Right renal pelvis (tissue), 4 donors: Measurements from ENCODE around the gene LAMTOR1. TPM values are rescaled to one million over a fixed set of nuclear protein-coding genes. Genes with fewer than 3 reads are reported as not detected.

Experiments
- DNase-seq, 4 donors: peaks; one replicate each; pipeline ENCODE4 v3.0.0-alpha.2; 2013; ENCODE audit warnings: low read depth in 4 of 4, low spot score in 3 of 4, missing footprints in 1 of 4
- polyA plus RNA-seq, 4 donors: library from polyadenylated mRNA; unstranded; fragments of 120-200 nt; gene quantifications; one replicate each; pipeline ENCODE4 v1.2.1, GENCODE V29; 2013; ENCODE audit not compliant: insufficient read length in 4 of 4

The LAMTOR1 gene
- polyA plus RNA-seq, 4 donors: 111 to 121 (median 114) TPM

DNA sequence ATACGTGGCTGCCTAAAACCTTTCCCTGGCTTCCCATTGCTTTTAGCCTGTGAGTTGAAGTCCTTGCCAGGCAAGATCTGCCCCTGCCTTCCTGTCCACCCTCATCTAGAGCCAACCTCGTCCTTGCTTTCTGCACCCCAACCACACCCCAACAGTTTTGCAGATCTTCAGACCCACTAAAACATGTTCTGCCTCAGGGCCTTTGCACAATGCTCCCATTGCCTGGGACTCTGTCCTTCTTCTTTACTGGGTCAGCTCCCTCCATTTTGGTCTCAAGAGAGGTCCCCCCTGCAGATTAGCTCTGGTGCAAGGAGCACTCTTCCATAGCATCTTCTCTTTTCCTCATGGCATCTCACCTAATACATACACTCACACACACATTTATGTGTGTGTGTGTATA lies 17.8 kb upstream of the LAMTOR1 start:
- DNase-seq: no peak

DNA sequence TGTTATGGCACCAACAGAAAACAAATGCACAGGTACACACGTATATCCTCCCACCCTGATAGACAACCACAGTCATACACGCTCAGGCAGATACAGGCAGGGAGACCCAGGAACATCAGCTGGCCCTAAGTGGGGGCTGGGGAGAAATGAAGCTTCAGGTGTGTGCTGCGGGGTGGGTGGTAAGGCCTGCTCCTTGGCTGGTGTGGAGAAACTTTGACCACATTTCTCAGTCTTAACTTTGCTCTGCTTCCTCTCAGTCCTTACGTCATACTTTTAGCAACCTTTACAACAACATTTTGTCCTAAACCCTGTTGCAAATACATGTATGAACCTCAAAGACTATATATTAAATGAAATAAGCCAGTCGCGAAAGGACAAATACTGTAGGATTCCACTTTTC lies 16.1 kb upstream of the LAMTOR1 start:
- DNase-seq: no peak

- no peak for DNase-seq
Observed at GRCh38 chr11:72116019-72116755, 13.1 kb upstream of the LAMTOR1 start.

DNA sequence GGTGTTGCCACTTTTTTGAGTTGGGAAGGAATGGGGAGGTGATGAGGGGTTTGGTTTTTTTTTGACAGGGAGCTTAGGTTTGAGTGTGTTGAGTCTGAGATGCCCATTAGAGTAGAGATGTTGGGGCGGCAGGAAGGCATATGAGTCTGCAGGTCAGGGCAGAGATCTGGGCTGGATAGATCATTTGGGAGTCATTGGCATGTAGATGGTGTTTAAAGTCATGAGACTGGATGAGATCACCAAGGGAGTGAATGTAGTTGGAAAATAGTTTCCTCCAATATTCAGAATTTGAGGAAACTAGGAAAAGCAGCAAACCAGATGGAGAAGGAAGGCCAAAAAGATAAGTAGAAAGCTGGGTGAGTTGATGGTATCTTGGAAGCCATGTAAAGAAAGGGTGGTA lies 11.5 kb upstream of the LAMTOR1 start:
- DNase-seq: no peak

DNA sequence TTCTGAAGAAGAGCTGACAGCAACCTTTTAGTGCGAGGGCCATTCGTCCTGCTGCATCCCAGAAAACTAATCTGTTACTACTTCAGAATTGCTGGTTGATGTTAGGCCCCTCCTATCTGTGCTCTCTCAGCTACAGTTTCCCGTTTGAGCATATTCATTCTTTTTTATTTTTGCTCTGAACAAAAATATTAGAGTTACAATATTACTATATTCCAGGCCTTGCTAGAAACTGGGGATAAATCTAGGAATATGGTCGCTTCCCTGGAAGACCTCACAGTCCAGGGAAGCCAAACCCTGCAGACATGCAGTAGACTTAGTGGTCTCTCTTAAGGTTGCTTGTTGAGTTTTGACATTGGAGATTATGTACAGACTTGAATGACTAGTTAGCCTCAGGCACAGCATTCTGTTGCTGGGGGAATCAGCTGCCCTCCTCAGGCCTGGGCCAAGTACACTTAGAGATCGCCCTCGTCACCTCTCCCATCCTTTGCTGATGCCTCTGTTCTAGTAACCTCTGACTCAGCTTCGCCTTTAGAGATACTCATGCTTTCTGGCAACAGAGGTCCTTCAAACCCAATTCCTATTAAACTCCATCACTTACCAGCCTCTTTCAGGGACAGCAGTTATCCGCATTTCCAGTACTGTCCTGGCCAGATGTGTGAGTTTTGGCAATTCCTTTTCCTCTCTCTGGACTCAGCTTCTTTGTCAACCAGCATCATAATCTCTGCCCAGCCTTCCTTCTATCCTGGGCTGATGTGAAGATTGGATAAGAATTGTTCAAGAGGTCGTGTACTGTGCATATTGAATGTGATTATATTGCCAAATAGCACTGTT lies 10.1 kb upstream of the LAMTOR1 start:
- DNase-seq: no peak

- peak; percentile 99 to 100 (median 100) for DNase-seq
Observed at GRCh38 chr11:72112143-72112977, 9.3 kb upstream of the LAMTOR1 start, which contains the start of gene ANAPC15. ANAPC15 (minus strand) TSS chr11:72112695; CDS start chr11:72111276, 1,419 bp downstream.

DNA sequence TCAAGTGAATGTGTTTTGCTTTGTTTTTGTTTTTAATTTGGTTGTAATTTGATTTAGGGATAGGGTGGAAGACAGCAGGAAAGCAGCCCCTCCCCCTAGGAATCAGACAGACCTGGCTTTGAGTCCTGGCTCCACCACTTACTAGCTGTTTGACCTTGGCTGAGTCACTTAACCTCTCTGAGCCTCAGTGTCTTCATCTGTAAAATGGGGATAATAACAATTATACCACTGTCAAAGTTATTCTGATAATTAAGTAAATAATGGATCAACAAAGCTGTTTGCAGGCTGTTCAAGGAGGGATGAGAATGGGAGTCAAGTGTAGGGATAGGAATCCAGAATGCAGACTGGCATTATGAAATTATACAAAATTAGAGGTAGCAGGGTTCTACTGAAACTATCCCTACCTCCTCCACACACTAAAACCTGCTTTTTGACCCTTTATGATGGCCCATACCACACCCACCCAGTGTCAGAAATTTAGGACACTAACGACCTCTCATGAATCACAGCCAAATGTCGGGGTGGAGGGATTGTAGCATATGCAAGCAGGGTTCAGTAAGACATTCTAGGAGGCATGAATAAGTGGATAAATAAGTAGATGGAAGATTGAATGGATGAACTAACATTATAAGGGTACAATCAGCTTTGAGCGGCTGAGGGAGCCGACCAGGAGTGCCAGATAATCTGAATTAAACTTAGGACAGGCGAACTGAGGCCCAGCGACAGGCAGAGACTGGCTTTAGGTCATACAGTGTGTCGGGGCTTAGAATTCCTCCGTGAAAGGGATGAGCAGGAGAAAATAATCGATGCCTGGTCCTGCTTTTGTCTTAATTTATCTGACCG lies 8.4 kb upstream of the LAMTOR1 start:
- no peak for DNase-seq

DNA sequence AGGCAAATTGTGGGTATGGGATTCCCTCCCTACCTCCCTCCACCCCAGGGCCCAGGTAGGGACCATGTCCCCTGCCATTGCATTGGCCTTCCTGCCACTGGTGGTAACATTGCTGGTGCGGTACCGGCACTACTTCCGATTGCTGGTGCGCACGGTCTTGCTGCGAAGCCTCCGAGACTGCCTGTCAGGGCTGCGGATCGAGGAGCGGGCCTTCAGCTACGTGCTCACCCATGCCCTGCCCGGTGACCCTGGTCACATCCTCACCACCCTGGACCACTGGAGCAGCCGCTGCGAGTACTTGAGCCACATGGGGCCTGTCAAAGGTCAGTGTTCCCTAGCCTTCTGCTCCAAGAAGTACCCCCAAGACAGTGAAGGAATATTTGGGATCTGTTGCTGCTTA lies 2.8 kb upstream of the LAMTOR1 start, which contains the start of gene TOMT:
Gene TOMT (plus strand): TSS at position 37 of the 400 bp plus-strand sequence. CDS start 28 bp downstream, at position 65.
- no peak for DNase-seq

DNA sequence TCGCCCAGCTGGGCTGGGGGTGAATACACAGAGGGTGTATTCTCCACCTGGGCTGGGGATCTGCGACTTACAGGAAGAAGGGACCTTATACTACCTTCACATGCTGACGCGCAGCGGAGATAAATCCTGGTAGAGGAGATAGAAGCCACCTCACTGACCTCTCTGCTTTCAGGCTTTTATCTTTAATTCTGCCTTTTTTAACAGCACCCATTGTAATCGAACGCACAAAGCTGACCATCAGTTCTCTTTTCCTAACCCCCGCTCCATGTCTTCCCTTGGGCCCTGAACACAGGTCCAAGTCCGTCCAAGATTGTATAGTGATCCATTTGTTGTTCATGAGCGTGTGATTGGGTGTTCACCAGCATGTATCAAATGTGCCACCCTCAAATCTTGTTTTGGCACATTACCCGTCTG lies 664 bp upstream of the LAMTOR1 start:
- no peak for DNase-seq

DNA sequence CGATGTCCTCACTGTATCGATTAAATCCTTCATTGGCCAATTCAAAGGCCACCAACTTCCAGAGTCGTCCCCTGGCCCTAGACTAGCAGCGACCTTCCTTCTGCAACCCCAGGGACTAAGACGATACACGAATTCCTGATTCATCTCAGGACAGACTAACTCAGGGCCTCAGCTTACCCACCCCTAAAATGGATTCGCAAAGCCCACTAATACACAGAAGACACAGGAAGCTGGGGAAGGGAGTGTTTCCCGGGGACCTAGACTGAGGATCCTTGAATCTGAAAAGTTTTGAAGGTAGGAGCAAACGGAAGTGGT lies 509 bp downstream of the LAMTOR1 start:
- DNase-seq: no peak

DNA sequence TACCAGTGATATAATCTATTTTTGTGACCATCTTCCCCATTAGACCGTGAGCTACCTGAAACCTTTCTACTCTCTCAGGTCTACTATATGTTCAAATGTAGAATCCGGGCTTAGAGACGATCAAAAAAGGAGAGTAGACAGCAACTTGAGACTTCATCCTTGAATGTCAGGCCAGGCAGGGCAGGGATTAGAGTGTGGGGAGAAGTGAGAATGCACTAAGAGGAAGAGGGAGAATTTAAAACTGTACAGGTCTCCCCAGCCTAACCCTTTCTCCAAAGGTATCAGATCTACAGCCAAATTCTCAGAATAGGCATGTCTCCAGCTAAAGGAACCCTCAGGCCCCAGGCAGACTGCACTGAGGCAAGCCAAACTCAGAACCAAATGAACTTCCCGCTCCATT lies 935 bp downstream of the LAMTOR1 start:
- DNase-seq: no peak

DNA sequence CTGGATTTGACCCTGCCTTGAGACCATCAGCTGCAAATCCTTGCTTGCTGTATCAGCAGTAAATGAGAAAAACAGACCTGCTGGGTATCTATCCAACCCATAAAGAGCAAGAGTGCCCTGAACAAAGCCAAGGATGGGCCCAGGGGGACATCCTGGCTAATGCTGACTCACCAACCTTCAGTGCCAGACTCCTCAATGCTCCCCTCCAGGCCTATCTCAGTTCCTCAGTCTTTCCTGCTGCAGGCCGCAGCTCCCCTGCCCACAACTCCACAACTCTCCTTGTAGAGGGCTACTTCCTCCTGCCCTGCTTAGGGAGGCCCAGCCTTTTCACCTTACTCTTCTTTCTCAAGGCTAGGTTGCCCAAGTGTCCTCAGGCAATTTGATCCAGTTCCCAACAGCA lies 2.6 kb downstream of the LAMTOR1 start:
- DNase-seq: no peak

DNA sequence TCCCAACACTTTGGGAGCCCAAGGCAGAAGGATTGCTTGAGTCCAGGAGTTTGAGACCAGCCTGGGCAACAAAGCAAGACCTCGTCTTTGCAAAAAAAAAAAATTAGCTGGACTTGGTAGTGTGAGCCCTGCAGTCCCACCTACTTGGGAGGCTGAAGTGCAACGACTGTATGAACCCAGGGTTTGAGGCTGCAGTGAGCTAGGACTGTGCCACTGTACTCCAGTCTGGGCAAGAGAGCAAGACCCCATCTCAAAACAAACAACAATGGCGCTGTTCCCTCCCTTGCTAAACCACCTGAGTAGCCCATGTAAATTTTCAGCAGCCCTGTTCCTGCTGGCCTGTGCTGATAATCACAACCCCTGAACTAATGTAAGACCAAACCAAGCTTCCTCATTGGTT lies 3.1 kb downstream of the LAMTOR1 start:
- no peak for DNase-seq

GRCh38 chr11:72098741-72099140 lies 4.4 kb downstream of the LAMTOR1 start:
- no peak for DNase-seq

DNA sequence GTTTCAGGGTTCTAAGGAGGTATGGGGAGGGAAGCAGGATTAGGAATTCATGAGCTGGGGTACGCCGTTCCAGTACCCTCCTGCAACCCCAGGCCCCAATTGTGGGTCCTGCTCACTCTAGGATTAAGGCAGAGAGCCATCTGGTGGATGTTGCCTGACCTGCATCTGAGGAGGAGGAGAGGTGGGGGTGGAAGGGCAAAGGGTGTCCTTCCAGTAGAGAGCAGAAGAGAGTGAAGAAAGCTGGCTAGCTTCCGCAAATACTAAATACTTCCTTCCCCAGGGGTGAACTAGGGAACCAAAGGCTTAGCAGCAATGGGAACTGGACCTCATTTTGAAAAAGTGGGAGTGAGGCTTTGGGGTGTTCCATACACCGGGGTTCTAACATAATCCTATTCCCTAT lies 11.8 kb downstream of the LAMTOR1 start:
- peak in 2 of 4 donors; percentile 54 to 55 for DNase-seq

DNA sequence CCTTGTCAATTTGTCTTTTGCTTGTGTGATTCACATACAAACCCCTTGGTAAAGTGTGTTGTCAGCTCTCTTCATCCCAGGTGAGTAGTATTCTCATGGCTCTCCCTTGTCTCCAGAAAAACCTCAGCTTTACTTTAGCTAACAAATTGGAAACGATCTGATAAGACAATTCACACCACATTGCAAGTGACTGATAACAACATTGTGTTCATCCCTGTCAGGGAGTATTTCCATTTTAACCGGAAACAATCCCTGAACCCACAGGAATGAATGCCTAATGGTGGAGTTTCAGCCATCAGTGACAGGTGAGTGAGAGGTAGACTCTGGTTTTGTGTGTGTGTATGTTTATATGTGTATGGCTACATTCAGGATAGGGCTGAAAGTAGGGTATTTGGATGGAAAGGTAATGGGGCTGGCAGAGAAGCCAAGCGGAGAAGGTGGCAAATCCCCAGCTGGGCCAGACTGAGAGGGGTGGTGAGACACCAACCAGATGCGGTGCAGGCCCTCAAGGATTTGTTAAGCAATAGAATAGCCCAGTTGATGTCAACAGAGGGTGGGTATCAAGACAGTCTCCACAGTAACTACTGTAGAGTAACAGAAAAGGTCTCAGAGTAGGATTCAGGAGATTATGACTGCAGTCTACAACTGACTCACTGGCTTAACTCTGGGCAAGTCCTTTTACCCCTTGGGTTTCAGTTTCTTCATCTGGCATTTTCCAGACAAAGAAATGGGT lies 14.9 kb downstream of the LAMTOR1 start:
- no peak for DNase-seq

- DNase-seq: no peak
Observed at GRCh38 chr11:72085621-72086351, 17.3 kb downstream of the LAMTOR1 start.

DNA sequence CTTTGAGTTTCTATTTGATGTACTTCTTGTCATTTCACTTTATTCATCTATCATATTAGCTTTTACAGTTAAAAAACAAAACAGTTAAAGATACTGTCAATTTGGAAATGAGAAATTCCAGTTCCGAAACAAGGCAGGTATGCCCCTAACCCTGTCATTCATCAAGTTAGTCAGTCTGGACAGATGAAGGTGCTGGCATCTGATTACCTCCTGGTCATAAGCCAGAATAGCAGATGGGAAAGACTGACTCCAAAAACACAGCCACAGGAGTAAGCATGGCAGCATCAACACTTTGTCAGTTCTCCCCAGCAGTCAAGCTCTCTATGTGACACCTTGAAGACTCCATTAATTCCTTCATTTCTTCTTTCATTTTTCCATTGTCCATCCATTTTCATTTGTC lies 18.1 kb downstream of the LAMTOR1 start:
- no peak for DNase-seq

DNA sequence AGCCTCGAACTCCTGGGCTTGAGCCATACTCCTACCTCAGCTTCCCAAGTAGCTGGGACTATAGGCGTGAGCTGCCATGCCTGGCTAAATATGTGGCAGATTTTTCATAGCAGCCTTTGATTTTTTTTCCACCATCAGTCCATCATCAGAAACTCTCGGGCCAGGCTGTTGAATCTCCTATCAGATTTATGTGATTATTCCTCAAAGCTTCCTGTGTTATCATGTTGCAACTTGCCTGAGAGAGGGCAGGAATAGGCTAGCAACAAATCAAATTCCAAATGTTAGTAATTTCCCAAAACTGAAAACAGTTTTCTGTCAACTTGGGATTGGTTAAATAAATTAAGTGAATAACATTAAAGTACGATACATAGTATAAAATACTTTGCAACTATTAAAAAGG lies 19.0 kb downstream of the LAMTOR1 start:
- DNase-seq: no peak
